T-helper 2 cell (primary cell): ENCODE results near the gene DLGAP1.
"Not testable (repeated sequence)": the region's sequence is repeated elsewhere in the genome, so short reads cannot be mapped to it uniquely, and the experiment has no call there.

Source experiments
- DNase-seq, 5 experiments: peaks; one replicate each; pipeline versions ENCODE4 v3.0.0 to v3.0.0-alpha.2; 2012 to 2022

The DLGAP1 gene

DNA sequence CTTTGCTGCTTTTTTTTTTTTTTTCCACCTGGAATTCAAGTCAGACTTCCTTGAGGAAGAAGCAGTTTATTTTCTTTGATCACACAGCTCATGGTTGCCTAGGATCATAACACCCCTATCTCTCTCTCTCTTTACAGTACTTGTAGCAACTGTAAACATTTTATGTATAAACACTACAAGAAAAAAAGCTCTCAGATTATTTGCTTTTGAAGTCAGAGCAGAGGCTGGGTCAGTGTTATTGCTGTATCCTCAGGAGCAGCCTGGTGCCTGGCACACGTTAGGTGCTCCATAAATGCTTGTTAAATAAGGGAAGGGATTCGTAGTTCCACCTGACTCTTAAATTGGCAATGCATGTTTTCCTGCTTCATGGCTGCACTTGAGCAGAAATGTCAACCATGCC is 783.9 kb downstream of the DLGAP1 start:
- no peak for DNase-seq

DNA sequence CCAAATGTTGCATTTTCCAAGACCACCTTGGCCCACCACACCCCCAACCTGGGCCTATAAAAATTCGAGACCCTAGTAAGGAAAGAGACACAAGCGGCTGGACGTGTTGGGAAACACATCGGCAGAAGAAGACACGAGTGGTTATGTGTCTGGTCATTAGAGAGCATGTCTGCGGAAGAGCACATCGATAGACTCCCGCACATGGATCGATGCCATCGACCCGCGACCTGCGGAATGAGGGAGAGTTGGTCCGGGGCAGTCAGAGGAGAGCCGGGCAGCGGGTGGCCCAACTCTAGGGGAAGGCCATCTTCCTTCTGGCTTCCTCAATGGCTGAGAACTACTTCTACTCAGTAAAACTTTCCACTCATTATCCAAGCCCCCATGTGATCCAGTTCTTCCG is 785.7 kb downstream of the DLGAP1 start:
- no peak for DNase-seq

DNA sequence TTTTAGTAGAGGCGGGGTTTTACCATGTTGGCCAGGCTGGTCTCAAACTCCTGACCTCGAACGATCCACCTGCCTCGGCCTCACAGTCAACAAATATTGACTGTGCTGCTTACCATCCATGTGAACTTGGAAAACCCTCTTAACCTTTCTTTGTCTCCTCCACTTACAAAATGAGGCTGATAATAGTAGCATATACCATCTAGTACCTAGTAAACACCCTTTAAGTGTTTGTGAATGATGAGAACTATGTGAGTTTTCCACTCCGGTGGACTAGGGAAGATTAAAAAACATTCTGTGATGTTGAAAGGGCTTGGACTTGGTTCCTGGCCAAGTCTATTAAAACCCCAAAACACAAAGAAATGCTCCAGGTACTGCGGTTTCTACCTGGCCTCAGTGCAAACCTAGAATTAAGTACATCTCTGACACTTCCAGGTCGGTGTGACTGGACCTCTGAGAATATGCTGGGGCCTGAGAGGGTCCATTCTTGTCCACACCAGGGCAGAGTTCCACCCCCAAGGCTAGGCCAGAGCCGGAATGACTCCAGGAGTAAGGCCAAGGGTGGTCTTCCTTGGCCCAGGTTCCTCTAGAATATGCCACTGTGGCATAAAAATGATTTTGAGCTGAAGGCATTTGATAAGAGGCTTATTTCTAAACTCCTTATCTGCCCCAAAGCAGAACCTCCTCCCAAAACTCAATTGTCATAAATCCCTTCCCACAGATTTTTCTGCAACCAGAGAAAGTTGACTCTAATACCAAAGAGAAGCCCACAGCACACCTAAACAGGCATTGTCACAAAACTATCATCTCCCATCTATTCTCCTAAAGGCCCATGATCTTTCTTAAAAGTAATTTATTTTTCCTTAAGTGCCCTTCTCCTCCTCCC is 787.6 kb downstream of the DLGAP1 start:
- DNase-seq: no peak

DNA sequence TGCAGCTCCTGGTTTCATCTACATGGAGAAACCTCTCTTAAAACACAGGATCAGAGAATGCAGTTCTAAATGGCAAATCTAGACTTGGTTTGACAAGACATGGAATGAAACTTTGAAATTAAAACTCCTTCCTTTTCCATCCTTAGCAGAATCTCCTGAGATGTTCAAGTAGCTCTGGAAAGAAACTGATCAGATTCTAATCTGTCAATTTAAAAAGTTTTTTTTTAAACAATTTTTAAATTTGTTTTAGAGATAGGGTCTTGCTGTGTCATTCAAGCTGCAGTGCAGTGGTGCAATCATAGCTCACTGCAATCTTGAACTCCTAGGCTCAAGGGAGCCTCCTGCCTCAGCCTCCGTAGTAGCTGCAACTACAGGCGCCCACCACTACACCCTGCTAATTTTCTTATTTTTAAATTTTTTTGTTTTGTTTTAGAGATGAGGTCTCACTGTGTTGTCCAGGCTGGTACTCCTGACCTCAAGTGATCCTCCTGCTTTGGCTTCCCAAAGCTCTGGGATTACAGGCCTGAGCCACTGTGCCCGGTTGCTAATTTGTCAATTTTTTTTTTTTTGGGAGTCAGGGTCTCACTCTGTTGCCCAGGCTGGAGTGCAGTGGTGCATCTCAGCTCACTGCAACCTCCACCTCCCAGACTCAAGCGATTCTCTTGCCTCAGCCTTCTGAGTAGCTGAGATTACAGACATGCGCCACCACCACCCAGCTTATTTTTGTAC is 788.4 kb downstream of the DLGAP1 start:
- DNase-seq: no peak

DNA sequence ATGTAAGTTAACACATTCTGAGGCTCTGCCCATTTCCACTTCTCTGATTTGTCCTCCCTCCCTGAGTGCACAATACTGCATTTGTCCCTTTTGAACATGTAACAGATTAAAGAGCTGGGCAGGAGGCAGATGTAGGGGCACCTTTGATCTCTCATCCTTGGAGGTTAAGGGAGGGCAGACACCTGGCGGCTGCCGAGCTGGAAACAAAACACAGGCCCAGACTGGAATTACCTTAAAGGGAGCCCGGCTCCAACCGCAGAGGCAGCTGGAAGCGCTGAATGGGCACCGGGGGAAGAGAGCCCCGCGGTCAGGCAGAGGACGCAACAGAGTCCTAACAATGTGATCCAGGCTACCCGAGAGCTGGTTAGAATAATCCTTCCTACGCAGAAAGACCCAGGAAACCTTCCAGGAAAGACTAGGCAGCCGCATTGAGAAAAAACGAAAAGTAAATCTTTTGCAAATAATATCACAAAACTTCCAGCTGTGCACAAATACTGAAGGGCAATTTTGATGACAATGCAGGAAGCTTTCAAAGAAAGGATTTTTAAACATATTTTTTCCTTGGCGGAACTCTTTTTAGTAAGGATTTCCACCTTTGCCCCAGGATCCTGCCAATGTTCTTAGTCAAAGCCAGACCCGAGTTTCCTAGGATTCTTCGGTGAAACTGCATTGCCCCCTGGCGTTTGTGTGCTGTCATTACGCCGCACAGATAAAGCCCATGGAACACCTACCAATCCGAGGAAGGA is 789.2 kb downstream of the DLGAP1 start:
- DNase-seq: peak; percentile 41 to 70 (median 52)

DNA sequence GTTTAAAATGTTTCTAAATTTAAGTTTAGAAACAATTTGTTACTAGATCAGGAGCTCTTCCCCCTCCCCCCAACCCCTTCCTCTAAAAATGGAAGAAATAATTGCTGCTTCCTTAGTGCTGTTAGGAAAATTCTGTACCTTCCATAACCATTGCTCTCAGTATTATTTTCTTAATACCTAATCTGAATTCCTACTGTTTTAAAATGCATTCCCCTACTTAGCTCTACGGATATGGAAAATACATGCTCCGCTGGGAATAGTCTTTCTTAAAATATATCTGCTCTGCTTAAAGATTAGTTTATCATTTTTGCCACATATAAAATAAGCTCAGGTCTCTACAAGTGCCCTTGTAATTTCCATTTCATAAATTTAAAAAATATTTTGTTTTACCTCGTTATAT is 789.9 kb downstream of the DLGAP1 start:
- DNase-seq: no peak

DNA sequence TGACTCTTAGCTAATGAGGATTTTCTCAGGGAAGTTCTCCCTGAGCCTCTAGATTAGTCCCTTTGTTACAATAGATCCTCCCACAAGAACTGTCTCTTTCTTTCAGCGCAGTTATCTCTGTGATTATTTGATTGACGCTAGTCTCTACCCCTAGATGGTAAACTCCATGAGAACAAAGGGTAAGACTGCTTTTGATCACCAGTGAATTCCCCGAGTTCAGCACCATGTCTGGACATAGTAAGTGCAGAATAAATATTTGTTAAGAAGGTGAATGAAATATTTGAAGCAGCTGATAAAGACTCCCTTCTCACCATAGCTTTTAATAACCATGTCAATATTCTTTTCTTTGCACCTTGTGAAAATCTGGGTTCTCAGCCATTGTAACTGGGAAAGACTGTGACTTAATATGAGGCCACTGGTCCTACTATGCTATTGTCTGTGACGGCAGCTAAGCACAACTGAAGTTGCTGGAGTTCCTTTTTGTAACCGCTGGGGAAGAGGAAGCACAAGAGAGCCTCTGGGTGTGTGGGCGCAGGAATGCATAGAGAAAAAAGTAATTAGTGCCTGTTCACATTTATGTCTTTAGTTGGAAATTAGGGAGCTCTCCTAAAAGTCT is 790.4 kb downstream of the DLGAP1 start:
- DNase-seq: no peak

DNA sequence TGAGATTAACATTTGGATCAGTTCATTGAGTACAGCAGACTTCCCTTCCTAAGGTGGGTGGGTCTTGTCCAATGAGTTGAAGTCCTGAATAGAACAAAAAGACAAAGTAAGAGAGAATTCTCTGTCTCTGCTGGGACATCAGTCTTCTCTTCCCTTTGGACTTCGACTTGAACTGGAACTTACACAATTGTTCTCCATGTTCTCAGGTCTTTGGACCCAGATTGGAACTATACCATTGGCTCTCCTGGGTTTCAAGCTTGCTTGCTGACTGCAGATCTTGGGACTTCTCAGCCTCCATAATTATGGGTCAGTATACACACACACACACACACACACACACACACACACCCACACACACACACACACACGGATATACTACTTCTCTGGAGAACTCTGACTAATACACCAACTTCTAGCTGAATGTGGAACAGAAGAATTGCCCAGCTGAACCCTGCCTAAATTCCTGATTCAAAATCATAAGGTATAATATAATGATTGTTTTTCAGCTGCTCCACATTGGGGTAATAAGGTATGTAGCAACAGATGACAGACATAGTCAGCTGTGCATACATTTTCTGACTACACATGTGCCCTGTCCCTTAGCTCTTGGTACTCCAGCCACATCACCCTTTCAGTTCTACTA is 791.1 kb downstream of the DLGAP1 start:
- no peak for DNase-seq

DNA sequence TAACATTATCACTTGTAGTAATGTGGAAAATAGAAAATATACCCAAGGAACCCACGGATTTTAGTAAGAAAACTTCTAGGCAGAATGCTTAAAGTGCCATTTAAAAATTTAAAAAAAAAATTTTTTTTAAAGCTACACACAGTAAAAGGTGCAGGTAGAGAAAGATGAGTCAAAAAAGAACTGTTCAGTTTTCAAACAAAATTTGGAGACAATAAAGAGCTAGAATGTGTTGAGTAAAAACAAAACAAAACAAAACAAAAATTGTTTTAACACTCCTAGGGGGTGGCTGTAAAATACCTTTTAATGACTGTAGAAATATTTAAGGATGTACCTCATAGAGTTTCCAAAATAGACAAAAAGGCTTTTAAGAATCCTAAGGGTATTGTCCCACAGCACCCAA is 793.1 kb downstream of the DLGAP1 start:
- DNase-seq: peak in 1 of 5 experiments; percentile 35

DNA sequence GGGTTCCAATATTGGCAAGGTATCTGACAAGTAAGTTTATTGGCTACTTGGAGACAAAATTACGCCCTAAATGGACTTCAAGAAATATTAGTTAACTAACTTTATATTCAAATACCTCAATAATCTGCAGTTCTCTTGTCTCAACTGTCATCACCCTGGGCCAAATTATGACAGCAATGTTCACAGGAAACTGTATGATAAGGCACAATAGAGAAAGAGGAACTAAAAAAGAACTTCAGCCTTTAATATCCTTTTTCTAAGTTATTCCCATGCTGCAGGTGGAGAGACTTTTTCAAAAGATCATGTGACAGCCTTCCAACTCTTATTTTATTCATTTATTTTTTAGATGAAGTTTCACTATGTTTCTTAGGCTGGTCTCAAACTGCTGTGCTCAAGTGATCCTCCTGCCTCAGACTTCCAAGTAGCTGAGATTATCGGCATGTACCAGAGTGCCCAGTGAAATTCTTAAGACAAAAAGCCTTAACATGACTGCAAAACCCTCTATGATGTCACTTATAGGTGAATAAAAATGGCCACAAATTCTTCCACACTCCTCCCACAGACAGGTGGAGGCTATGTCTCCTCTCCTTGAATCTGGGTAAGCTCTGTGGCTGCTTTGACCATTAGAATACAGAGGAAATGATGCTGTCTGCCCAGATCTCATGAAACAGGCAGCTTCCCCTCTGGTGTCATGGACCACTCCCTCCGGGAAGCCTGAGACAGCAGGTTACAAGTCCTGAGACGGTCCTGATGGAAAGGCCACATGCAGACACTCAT is 794.2 kb downstream of the DLGAP1 start:
- no peak for DNase-seq

DNA sequence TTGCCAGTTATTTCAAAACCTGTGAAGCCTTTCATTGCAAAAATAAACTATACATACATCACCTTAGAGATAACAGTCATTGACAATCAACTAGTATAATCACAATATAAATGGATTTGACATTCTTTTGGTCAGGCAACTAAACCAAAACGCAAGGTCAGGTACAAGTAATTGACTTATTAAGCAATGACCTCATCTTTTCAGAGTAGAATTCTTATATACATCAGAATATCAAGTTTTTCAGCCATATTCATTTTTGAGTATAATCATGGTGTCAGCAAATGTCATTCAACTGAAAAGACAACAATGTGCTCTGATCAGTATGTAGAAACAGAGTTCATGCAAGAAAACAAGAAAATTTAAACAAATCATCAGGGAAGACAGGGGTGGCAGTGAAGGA is 796.6 kb downstream of the DLGAP1 start:
- DNase-seq: no peak

DNA sequence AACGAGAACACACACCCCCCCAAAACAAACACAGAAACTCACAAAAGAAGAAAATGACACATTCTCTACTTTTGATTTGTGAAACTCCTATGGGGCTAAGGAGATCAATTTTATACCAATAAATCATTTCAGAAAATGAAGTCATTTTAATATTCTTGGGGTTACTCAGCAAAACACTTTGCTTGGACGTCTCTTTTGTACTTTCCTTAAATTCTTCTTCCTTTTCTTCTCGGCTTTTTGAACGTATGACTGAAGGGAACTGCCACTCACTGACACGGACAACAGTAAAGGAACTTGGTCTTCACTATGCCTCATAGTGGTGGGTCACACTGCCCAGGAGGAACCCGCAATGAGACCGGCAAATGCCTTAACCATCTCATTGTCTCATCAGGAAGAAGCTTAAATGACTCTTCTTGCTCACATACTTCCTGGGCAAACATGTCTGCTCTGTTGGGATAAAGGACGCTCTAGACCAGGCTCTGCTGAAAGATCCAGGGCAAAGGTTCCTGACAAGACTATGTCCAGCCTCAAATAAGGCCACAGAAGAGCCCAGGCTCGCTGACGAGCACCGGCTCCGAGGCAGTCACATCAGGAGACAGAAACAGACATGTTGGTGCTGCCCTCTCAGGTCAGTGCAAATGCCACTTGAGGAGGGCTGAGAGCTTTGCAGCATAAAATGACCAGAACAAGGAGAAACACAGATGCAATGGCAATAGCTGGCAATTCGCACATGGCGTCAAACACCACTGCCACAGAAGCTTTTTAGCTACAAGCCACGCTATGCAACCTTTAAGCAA is 799.7 kb downstream of the DLGAP1 start:
- no peak for DNase-seq

DNA sequence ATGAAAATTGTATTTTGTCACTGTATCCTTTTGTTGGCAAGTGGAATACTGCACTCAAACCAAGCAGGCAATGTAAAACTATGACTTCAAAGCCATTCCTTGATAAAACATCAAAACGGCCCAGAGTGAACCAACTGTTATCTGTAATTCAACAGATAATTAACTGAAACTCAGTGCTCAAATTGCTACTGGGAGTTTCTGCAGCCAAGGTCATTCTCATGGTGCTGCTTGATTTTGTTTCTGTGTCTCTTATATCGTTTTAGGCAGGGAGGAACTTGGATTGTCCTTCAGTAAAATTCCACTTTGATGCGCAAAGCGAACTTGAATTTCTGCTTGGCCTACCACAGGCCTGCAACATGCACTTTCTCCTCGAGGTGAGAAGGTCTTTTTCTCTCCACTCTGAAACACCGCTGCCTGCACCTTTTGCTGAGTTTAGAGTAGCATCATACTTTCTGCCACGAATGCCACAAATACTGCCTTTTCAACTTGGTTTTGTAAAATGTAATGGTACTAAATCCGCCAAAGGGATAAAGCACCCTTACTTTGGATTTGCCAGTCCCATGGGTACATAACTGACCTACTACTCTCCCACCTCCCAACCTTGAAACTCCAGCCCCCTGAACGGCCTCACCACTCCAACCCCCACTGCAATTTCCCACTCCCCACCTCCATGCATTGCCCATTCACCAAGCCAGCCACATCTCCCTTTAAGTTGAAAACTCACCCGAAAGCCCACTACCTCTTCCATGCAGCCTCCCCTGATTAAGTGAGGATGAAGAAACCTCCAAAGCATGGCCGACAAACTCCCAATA is 800.5 kb downstream of the DLGAP1 start:
- peak in 1 of 5 experiments; percentile 36 for DNase-seq

DNA sequence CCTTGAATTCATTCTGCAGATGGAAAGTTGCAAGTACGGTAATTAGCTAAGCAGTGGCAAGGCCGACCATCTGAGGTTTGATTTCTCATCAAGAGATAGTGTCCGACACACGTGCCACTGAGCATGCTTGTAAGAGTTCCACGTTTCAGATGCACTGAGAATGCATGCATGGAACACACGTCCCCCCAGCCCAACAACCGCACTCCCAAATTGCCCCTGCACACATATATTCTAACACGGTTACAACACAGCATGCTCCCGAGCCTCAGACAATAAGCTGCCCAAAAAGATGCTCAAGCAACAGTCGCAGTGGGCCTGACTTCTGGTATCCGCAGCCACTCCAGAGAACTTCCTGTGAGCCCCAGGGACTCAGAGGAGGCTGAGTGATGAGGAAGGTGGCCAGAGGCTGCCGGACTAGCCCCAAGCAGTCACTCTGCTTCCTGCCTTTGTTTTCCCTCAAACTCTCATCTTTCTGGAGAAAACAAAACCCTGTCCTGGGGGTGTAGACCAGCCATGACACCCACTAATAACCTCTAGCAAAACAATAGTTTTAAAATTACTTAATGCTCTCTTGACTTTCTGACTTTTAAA is 801.2 kb downstream of the DLGAP1 start:
- DNase-seq: no peak

DNA sequence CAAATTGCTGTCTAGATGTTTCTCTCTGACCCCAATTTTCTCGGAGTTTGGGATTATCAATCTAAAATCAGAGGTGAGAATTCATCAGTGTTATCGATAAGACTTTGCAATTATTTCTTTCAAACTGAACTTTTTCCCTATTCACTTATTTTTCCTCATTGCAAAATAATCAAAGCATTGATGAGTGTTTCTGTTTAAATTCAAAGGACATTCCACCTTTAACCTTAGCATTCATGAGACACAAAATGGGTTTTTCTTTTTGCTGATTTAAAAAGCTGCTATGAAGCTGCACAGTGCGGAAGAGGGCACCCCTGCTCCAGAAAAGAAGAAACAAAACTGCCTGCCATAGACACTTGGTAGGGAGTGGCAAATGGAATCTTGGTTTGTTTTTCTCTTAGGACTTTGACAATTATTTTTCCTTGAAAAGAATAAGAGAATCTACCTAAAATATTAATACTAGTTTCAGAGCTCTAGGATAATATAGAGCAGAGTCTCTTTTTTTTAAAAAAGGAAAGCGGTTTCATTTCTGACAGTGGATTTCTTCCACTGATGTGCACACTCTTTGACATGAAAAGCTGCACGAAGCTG is 801.8 kb downstream of the DLGAP1 start:
- no peak for DNase-seq

DNA sequence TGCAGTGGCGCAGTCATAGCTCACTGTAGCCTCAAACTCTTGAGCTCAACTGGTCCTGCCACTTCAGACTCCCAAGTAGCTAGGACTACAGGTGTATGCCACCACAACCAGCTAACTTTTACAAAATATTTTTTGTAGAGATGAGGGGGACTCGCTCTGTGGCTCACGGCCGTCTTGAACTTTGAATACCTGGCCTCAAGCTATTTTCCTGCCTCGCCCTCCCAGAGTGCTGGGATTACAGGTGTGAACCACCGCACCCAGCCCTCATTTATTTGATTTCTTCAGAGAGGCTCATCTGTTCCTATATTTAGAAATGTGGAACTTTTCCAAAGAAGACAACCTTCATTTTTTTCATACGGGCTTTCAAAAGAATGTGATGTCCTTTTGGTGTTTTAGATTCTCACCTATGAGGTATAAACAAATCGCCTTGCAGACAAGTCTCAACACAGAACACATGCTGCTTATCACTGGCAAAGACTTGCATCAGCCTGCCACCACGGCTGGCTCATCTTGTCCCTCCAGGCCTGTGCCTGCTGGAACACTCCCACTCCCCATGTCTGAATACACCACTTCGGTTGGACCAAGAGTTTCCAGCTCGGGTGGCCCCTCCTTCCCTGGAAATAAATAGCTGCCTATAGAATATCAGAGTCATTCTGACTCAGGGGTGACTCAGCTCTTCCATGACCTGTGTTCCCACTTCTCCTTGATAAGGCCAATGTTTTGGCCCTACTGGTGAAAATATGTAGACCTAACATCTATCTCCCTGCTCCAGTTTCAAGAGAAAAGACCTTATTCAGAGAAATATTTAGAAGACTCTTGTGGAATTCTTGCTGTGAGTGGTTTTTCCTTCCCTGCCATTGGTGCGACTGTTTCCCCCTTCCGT is 802.5 kb downstream of the DLGAP1 start:
- peak in 2 of 5 experiments; percentile 22 to 56 for DNase-seq

DNA sequence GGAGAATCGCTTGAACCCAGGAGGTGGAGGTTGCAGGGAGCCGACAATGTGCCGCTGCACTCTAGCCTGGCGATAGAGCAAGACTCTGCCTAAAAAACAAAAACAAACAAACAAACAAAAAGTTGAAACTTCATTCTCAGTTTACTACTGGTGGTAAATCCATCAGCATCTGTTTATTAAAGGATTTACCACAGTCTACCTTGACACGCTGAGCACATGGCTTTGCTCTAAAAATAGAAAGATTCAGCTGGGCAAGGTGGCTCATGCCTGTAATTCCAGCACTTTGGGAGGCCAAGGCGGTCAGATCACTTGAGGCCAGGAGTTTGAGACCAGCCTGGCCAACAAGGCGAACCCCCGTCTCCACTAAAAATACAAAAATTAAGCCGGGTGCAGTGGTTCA is 803.8 kb downstream of the DLGAP1 start:
- no peak for DNase-seq

DNA sequence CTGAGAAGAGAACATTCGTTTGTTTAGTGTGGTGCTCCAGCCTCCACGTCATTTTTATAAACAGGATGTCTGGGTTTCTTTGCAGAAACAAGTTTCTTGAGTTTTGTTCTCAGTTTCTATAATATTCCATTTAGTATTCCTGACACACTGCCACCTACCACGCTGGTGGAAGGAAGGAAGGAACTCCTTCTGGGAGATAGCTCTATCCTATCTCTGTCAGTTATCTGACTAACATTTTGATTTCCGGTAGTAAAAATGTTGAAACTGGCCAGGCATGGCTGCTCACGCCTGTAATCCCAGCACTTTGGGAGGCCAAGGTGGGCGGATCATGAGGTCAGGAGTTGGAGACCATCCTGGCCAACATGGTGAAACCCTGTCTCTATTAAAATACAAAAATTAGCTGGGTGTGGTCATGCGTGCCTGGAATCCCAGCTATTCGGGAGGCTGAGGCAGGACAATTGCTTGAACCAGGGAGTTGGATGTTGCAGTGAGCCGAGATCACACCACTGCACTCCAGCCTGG is 804.5 kb downstream of the DLGAP1 start:
- not testable (repeated sequence) for DNase-seq
